ENCODE data around the gene MYT1.

GRCh38 chr20:64230461-64231145 is 66.4 kb downstream of the MYT1 start:
- no peak for TF ChIP-seq POLR2AphosphoS5 (IDR thresholded peaks at IDR 0.05)
- no peak for TF ChIP-seq CTCF (IDR thresholded peaks at IDR 0.05; ENCODE audit: poor library complexity, severe bottlenecking)
- TF ChIP-seq EZH2 (IDR thresholded peaks at IDR 0.05; ENCODE audit: borderline replicate concordance, insufficient read depth, low read length, poor library complexity, severe bottlenecking): no peak
- TF ChIP-seq EP300 (conservative IDR thresholded peaks at IDR 0.05; ENCODE audit: poor library complexity, severe bottlenecking): no peak
- TF ChIP-seq TAF1 (IDR thresholded peaks at IDR 0.05; ENCODE audit: low read depth): no peak
- TF ChIP-seq, protein P1, sequence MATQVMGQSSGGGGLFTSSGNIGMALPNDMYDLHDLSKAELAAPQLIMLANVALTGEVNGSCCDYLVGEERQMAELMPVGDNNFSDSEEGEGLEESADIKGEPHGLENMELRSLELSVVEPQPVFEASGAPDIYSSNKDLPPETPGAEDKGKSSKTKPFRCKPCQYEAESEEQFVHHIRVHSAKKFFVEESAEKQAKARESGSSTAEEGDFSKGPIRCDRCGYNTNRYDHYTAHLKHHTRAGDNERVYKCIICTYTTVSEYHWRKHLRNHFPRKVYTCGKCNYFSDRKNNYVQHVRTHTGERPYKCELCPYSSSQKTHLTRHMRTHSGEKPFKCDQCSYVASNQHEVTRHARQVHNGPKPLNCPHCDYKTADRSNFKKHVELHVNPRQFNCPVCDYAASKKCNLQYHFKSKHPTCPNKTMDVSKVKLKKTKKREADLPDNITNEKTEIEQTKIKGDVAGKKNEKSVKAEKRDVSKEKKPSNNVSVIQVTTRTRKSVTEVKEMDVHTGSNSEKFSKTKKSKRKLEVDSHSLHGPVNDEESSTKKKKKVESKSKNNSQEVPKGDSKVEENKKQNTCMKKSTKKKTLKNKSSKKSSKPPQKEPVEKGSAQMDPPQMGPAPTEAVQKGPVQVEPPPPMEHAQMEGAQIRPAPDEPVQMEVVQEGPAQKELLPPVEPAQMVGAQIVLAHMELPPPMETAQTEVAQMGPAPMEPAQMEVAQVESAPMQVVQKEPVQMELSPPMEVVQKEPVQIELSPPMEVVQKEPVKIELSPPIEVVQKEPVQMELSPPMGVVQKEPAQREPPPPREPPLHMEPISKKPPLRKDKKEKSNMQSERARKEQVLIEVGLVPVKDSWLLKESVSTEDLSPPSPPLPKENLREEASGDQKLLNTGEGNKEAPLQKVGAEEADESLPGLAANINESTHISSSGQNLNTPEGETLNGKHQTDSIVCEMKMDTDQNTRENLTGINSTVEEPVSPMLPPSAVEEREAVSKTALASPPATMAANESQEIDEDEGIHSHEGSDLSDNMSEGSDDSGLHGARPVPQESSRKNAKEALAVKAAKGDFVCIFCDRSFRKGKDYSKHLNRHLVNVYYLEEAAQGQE (IDR thresholded peaks at IDR 0.05; ENCODE audit: borderline replicate concordance): no peak

Measured in neural cell (in vitro differentiated cells).